SHP77 (cell line): ENCODE results near the gene IL19.
"Not testable (repeated sequence)": the region's sequence is repeated elsewhere in the genome, so short reads cannot be mapped to it uniquely, and the experiment has no call there.

Source experiments
- DNase-seq, 2 experiments: peaks; one replicate each; lab custom pipeline; 2025; lab: John Stamatoyannopoulos, UW

IL19 gene

GRCh38 chr1:206833801-206834200, 63.2 kb downstream of the IL19 start:
- no peak for DNase-seq

- no peak for DNase-seq
Measured at GRCh38 chr1:206834217-206834616, 63.6 kb downstream of the IL19 start.

GRCh38 chr1:206834711-206835110, 64.1 kb downstream of the IL19 start:
- no peak for DNase-seq

GRCh38 chr1:206835186-206835585, 64.6 kb downstream of the IL19 start:
- DNase-seq = no peak

GRCh38 chr1:206836111-206836510, 65.5 kb downstream of the IL19 start:
- DNase-seq = no peak

- DNase-seq = no peak
Measured at GRCh38 chr1:206839006-206839560, 68.5 kb downstream of the IL19 start.

- no peak for DNase-seq
Measured at GRCh38 chr1:206839857-206840256, 69.3 kb downstream of the IL19 start.

- no peak for DNase-seq
Measured at GRCh38 chr1:206841609-206842323, 71.2 kb downstream of the IL19 start.

GRCh38 chr1:206842854-206843253, 72.3 kb downstream of the IL19 start:
- DNase-seq = no peak

GRCh38 chr1:206843626-206844025, 73.1 kb downstream of the IL19 start:
- DNase-seq = no peak

- DNase-seq = no peak
Measured at GRCh38 chr1:206846487-206846886, 75.9 kb downstream of the IL19 start.

- no peak for DNase-seq
Measured at GRCh38 chr1:206847337-206847834, 76.8 kb downstream of the IL19 start.

GRCh38 chr1:206847946-206848345, 77.4 kb downstream of the IL19 start:
- no peak for DNase-seq

GRCh38 chr1:206850401-206850800, 79.8 kb downstream of the IL19 start:
- no peak for DNase-seq

GRCh38 chr1:206851341-206852010, 80.9 kb downstream of the IL19 start:
- no peak for DNase-seq

- DNase-seq = not testable (repeated sequence)
Measured at GRCh38 chr1:206852662-206853061, 82.1 kb downstream of the IL19 start.

GRCh38 chr1:206853696-206854095, 83.1 kb downstream of the IL19 start:
- not testable (repeated sequence) for DNase-seq

- DNase-seq = no peak
Measured at GRCh38 chr1:206854401-206855129, 84.0 kb downstream of the IL19 start.

GRCh38 chr1:206855859-206856258, 85.3 kb downstream of the IL19 start:
- DNase-seq = no peak

- DNase-seq = no peak
Measured at GRCh38 chr1:206856674-206857464, 86.3 kb downstream of the IL19 start.

GRCh38 chr1:206859082-206859521, 88.5 kb downstream of the IL19 start:
- DNase-seq = no peak

GRCh38 chr1:206860165-206860564, 89.6 kb downstream of the IL19 start:
- DNase-seq = no peak
